AG09319 (cell line): Measurements from ENCODE around the gene DUSP5.

ENCODE experiments used
- DNase-seq: peaks from one replicate; pipeline ENCODE4 v3.0.0-alpha.2; 2010; ENCODE audit warnings: low read depth; ENCODE audit errors: extremely low read depth
- TF ChIP-seq, protein P1 (sequence below): IDR thresholded peaks from 2 replicates; pipeline ENCODE4 v1.5.1; 2011; ENCODE audit warnings: low read depth, mild to moderate bottlenecking, inconsistent platforms, low read length, moderate library complexity

Gene DUSP5

GRCh38 chr10:110498087-110498981 lies 627 bp downstream of the DUSP5 start:
- DNase-seq, result no peak
- TF ChIP-seq, protein P1, sequence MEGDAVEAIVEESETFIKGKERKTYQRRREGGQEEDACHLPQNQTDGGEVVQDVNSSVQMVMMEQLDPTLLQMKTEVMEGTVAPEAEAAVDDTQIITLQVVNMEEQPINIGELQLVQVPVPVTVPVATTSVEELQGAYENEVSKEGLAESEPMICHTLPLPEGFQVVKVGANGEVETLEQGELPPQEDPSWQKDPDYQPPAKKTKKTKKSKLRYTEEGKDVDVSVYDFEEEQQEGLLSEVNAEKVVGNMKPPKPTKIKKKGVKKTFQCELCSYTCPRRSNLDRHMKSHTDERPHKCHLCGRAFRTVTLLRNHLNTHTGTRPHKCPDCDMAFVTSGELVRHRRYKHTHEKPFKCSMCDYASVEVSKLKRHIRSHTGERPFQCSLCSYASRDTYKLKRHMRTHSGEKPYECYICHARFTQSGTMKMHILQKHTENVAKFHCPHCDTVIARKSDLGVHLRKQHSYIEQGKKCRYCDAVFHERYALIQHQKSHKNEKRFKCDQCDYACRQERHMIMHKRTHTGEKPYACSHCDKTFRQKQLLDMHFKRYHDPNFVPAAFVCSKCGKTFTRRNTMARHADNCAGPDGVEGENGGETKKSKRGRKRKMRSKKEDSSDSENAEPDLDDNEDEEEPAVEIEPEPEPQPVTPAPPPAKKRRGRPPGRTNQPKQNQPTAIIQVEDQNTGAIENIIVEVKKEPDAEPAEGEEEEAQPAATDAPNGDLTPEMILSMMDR, result no peak

DNA sequence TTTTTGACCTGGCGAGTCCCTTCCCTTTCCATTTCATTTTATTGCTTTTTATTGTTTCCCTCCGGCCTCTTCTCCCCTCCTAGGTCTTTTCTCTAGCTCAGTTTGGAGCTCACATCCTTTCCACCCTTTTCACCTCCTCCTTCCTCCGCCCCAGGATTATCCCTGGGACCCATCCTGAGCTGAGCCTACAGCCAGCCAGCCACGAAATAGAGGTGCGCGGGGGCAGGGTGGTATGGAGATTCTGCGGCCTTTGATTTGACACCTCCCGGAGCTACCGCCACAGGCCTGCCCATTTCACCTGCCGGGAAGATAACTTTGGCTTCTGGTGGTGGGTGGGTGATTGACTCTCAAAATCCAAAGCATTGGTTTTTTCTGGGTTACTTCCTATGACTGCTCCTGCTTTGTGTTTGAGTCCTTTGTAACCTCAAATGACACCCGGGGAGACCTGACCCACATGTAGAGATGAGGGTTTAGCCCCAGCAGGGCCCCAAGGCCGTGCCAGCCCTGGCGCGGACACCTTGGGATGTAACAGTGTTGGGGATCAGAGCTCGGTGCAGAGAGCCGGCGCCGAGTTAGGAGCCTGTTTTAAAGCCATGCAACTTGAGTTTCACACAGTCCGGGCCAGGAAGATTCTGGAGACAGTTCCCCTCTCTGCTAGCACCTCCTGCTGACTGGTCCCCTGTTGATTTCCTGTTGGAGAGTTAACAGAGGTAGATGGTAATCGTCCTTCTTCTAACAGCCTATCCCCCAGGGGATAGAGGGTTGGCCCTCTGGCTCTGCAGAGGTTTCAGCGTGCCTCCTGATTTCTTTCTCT lies 1.5 kb downstream of the DUSP5 start:
- DNase-seq, result no peak
- TF ChIP-seq, protein P1, result peak; percentile 43

DNA sequence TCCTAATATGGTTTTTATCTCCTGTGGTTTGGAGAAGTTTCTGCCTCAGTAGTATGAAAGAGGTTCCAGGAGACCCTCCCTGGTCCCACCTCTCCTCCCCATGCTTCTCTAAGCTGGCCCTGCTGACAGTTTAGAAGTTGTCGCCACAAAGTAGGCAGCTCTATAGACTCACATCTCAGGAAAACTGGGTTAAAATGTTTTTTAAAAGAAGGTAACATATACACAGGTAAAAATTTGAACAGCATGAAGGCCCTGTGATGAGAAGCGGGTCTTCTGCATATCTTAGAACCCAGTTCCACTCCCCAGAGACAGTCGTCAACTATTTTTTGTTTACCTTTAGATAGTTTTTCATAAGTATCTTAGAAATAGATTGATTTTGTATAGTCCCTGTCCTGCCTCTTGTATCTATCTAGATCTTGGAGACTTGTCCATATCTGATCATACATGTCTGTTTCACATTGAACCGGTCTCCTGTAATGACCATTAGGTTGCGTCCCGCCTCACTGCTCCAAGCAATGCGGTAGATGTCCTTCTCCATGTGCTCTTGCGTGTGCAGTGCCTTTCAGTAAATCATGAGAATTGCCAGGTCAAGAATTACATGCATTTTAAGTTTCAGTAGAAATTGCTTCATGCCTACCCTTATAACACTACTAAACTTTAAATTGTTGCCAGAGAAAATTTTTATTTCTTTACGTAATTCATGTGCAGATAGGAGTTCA lies 2.2 kb downstream of the DUSP5 start:
- TF ChIP-seq, protein P1, result no peak
- no peak for DNase-seq

GRCh38 chr10:110500515-110500905 lies 2.8 kb downstream of the DUSP5 start:
- TF ChIP-seq, protein P1, result no peak
- no peak for DNase-seq

DNA sequence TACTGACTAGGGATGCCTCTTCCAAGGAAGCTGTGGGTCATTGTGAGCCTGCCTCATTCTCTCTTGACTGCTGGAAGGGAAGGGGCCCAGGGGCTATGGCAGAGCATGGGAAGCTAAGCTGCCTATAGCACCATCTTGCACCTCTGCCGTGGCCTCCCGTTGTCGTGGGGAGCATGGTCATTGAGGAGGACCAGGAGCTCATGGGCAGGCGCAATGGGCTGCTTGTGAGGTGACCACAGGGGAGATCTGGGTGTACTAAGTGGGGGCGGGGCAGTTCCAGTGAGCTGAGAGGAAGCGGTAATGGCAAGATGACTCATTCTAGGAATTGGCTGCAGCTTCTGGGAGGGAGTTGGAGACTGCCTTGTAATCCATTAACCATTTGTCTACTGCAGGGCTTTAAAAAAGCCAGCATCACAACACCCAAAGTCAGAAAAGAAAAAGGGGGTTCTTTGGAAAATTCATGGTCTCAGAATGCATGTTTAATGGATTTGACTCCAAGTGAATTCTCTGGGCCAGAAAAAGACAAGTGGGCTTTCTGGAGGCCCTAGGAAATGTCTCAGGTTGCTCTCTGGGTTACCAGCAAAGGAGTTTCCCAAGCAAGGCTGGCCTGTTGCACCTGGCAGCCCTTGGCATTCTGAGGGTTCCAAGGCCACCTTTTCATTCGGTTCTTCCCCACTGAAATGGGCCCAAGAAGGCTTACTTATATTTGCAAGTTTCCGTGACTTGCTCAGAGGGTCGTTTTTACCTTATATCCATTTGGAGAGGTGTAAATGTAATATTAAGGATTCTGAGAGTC lies 3.6 kb downstream of the DUSP5 start:
- TF ChIP-seq, protein P1, result no peak
- DNase-seq, result peak; percentile 71

GRCh38 chr10:110502072-110502845 lies 4.6 kb downstream of the DUSP5 start:
- DNase-seq, result no peak
- TF ChIP-seq, protein P1, result no peak
